Suppressor macrophage treated with lipopolysaccharide for 1 hour (primary cell): Measurements from ENCODE around the gene CCDC40.
"Not testable (repeated sequence)": the region's sequence is repeated elsewhere in the genome, so short reads cannot be mapped to it uniquely, and the experiment has no call there.

ENCODE experiments used
- DNase-seq, 3 donors: peaks; one replicate each; pipeline ENCODE4 v3.0.0-alpha.2; 2020 to 2022

The CCDC40 gene

DNA sequence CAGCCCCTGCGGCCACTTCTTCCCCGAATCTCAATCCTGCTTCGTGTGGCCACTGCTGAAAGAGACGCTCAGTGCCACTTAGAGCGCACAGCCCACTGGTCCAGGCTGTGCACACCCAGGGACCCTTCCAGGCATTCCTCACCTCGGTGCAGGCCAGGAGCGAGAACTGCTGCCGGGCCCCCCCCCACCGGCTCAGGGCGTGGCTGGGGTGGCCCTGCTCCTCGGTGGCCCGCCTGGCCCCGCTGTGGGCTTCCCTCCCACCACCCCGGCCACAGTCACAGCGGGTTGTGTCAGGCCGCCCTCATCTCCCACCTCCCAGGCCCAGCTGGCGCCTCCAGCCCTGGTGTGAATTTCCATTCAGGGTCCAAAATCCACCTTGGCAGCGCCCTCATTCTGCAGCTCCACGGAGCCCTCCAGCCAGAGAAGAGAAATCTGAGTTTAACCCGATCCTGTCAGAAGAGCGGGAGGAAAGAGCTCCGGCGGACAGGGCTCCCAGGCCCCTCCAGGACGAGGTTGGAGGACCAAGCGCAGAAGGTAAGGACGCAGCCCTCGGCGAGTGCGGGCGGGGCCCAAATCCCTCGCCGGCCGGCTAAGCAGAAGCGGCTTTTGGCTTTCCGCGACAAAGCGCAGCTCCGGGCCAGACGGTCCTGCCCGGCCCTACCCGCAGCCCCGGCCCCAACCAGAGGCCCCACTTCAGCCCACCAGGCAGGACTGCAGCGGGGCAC is 12.8 kb upstream of the CCDC40 start:
- no peak for DNase-seq

DNA sequence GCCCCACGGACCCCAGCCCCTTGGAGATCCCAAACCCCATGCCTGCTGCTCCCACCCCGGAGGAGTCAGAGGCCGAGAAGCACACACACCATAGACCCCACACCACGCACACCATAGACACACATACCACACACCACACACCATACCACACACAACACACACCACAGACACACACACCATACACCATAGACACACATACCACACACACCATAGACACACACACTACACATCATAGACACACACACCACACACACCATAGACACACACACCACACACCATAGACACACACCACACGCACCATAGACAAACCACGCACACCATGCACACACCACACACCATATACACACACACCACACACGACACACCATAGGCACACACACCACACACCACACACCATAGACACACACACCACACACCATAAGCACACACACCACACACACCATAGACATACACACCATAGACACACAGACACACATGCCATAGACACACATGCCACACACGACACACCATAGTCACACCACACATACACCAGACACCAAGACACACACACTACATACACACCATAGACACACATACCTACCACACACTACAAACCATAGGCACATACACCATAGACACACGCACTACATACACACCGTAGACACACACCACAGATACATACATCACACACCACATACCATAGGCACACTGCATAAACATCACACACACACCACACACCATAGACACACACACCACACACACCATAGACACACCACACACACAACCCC is 12.1 kb upstream of the CCDC40 start:
- no peak for DNase-seq

DNA sequence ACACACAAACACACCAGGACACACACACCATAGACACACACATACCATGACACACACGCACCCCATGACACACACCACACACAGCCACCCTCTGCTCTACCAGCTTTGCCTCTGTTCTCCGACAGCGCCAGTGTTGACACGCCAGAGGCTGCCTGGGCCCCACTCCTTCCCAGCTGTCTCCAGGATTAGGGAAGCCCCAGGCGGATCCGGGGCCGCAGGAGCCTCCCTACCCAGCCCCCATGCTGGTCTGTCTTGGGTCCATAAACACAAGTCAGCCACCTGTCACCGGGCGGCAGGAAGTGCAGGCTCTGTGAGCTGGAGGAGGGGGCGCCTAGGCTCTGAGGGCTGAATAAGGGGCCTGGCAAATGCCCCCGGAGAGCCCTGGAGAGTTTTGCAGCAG is 11.3 kb upstream of the CCDC40 start:
- DNase-seq = no peak

DNA sequence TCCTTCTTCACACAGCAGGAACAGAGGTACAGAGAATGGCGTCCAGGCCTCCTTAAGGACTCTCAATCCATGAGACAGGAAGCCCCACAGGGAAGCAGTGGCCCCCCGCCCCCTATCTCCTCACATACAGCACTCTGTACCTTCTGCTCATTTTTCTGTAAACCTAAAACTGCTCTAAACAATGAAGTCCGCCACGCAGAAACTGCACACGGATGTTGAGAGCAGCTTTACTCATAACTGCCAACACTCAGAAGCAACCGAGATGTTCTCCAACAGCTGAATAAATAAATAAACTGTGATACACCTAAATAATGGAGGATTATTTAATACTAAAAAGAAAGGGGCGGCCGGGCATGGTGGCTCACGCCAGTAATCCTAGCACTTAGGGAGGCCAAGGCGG is 10.6 kb upstream of the CCDC40 start:
- DNase-seq = no peak

DNA sequence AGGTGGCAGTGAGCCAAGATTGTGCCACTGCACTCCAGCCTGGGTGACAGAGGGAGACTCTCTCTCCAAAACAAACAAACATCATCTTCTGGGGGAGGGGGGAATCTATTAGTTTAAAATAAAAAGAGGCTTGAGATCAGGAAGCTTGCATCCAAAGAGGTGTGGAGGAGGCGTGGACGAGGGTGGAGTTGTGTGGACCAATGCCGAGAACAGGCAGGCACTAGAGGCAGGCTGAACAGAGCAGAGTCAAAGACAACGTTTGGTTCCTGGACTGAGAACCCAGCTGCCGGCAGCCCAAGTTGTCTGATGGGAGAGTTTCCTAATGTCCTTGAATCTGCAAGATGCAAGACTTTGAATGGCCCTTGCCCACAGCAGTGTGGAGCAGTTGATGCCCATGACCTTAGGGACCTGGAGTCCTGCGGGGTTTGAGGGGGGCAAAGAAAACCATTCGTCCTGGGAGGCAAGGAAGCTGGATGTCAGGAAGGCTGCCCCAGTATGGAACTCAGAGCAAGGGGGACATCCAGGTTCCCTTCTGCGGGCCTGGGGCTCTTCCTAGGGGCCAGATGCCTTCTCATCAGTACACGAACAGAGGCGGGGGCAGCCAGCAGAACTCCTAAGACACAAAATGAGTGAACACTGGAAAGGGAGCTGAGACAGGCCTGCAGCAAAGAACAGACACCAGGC is 9.9 kb upstream of the CCDC40 start:
- DNase-seq = no peak

DNA sequence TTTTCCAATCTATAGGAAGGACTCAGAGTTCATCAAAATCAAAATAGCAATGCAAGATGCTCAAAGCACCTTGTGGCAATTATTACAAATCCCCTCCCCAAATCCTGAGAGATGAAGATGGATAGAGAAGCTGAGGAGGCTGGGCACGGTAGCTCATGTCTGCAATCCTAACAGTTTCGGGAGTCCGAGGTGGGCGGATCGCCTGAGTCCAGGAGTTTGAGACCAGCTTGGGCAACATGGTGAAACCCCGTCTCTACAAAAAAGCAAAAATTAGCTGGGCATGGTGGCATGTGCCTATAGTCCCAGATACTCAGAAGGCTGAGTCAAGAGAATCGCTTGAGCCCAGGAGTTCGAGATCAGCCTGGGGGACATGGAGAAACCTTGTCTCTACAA is 9.4 kb upstream of the CCDC40 start:
- DNase-seq = no peak

DNA sequence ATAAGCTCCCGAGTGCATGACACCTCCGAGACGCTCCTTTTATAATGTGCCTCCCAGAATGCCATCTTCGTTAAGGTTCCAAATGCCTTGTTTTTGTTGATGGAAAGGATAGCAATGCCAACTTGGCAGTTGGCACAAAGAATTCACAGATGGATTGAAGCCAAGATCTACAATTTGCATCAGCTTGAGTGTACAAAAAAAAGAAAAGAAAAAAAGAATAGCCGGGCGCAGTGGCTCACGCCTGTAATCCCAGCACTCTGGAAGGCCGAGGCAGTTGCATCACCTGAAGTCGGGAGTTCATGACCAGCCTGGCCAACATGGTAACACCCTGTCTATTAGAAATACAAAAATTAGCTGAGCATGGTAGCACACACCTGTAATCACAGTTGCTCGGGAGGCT is 8.4 kb upstream of the CCDC40 start:
- DNase-seq = no peak

DNA sequence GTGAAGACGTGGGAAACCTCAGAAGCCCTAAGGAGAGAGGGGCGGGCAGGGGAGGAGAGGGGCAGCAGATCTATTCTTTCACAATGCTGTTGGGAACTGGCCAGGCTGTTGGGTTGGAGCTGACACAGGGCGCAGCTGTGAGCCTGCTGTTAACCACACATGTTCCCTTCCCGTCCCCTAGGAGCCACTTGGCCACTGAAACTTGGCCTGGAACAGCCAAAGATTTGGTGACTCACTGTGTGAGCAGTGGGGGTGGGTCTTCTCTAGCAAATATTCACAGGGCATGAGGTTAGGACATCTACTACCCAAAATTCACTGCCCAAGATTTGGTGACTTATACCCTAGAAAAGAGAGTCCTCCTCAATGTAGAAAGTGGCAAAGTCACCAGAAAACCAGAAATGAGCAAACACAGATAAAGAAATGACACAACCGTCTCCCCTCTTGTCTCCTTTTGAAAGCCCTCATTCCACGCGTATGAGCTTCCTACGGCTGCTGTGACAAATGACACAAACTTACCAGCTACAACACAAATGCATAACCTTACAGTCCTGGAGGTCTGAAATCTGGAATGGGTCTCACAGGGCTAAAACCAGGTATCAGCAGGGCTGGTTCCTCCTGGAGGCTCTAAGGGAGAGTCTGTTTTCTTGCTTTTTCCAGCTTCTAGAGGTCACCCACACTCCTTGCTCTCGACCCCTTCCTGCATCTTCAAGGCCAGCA is 7.0 kb upstream of the CCDC40 start:
- DNase-seq = peak; percentile 81 to 86 (median 84)

DNA sequence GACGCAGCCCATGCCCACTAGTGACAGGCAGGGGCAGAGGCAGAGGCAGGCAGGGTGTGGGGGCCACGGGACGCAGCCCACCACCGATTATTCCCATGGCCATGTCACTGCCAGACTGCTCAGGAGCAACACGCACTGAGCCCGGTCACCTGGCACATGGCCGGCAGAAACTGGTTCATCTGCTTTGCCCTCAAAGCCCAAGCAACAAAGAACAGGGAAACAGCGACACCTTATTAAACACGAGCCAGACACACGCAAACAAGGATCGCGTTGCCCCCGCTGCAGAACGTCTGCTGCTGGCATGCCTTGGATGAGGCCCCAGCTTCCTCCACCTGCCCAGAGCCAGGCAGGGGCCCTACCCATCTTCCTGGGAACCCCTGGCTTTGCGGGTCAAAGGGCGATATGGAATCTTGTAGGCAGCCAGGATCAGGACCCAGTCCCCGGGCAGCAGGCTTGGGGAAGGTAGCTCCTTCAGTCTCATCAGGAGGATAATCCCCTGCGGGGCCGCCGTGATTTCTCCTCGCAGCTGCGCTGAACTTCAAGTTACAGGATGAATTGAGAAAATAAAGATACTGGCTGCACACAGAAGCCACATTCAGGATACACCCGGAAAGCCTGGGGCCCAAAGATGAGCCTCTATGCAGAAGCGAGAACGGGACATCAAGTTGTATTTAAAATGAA is 5.6 kb upstream of the CCDC40 start:
- DNase-seq = no peak

DNA sequence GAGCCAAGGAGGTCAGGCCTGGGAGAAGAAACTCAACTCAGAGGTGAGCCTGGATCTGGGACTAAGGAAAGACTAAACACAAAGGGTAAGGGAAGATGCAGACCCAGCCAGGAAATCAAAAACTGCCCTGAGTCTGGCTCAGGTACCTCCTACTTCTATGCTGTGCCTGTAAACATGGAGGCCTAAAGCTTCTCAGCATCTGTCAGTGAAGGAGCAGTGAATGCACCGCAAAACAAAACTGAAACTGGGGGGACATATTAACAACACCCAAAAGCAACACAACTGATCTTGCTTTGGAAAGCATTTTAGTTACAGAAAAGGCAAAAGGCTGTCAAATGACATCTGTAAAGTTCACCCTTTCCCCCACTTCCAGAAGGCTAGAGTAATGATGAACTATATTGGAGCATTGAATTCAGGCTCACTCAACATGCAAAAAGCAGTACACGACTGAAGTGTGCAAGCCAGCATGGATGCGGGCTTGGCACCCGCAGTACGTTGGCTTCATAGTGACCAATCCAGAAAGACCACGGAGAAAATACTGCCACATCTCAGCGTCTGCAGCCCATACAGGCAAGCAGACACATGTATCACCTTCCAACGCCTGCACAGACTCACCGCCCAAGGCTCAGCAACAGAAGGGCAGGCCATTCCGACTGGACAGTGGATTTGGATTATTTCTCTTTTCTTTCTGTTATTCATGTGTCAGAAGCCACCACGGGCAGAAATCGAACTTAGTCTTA is 4.6 kb upstream of the CCDC40 start:
- no peak for DNase-seq

DNA sequence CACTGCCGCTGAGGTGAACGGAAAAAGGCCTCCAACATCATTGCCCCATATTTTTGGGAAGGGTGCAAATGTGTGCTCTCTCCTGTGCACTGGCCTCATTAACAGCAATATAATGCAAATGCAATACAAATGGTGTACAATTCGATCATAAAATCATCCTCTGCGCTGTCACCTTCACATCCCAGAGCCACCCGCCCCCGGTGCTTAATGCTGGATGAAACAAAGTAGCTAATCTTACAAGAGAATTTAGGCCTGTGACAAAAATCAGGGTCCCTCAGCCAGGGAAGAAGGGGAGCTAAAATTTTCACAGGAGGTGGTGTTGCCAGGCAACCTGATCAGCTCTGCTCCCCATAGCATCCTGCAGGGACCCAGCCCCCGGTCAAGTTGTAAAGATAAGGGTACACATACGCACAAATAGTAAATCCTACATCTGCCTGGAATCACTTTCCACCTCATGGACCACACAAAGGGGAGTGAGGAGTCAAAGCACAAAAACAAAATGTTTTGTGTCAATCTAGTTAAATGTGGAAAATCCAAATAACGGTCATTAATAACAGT is 3.7 kb upstream of the CCDC40 start:
- no peak for DNase-seq

DNA sequence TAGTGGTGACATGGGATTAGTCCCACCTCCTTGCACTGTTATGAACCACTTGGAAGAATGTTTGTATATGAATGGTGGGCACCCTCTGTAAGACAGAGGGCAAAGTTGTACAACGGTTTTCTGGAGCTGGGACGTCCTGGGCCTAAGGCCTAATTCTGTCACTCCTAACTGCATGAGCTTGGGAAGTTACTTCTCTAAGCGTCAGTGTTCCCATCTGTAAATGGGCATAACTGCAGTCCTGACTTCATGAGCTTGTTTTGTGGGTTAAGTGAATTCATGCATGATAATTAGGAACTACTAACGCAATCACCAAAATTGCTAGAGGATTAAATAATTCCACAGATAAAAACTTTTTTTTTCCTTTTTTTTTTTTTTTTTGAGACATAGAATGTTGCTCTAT is 2.6 kb upstream of the CCDC40 start:
- DNase-seq = no peak

DNA sequence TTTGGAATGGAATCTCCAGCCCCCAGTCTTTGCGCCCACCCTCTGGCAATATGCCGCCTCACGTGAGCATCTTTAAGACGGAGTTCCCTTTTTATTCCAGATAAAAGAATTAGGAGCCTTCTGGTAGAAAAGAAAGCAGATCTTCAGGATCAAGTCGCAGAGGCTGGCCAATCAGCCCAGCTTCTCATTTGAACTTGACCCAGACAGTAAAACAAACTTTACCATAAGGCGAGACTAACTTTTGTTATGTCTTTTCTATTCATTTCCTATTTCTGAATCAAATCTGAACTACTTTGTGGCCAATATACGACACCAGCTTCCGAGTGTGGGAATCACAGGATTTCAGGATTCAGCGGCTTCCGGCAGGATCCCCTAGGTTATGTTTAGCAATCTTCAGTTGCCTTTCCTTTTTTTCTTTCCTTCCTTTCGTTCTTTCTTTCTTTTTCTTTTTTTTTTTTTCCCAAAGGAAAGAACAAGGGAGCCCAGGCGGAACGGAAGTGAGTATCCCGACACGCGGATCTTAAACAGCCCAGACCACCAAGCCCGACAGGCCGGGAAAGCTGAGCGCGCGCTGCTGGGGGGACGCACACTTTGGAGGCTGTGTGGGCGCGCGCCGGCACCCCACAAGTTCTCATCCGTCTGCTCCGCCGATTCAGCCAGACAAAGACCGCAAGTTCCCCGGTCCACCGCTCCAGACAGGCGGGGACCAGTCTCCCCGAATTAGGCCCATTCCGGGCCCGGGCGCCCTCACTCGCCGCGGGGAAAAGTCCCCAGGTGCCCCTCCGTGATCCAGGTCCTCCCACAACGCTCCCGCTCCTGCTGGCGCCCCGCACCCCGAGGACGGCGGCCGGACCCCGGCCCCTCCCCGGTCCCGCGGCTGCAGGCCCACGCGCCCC is 1.4 kb upstream of the CCDC40 start:
- DNase-seq = peak; percentile 66 to 68 (median 68)

DNA sequence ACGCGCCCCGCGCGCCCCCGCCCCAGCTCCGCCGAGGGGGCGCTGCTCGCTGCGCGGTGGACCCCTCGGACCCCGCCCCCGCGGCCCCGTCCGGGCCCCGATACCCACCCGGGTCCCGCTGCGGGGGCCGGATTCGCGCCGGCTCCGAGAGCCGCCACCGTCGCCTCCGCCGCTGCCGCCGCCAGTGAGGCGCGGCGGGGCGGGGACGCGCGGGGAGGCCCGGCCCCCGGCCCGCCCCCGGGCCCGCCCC is 830 bp upstream of the CCDC40 start, which contains the start of gene TBC1D16:
TBC1D16 (minus strand) TSS at position 186 of the 250 bp plus-strand sequence. CDS start 22,325 bp downstream, outside the sequence.
- no peak for DNase-seq

DNA sequence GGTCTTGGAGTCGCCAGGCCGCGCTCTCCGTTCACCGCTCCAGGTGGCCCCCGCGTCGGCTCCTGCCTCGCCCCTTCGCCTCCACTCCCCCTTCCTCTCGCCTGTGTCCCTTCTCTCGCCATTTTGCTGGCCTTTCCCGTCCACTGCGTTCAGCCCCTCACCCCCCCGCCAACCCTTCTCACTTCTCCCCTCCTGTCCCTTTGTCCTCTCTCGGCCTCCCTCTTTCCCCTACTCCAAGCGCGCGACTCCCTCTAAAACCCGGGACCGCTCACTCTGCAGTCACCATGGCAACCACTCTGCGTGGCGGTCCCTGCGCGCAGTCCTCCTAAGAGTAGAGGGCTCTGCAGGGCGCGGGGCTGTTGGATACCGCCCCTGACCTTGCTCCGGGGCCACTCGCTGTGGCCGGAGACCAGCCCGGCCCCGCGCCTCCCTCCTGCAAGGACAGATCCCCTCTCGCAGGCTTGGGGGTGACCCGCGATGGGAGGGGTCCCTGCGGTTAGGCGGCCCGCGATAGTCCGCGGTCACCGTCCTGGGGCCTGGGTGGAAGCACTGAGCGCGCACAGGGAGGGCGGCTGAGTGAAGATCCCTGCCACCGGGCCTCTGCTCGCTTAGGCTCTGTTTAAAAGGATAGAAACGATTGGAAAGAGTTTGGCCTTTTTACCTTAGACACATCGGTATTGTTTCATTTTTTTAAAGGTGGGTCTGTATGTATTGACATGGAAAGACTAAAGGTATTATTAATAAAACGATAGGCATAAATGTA is 454 bp downstream of the CCDC40 start:
- peak in 1 of 3 donors; percentile 33 for DNase-seq

DNA sequence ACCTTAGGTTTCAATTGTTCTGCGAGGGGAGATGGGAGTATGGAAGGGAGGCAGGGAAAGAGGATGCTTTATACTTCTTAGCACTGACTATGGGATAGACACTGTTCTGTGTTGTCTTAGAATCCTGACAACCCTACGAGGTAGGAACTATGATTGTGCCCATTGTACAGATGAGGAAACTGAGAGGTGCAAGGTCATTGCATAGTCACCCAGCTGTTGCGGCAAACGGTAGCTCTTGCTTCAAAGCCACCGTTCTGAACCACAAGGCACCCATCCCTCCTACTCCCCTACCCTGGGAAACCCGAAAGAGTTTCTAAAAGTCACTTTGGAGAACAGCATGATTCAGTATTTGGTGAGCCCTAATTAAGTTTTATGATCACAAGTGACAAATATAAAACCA is 7.5 kb downstream of the CCDC40 start:
- no peak for DNase-seq

DNA sequence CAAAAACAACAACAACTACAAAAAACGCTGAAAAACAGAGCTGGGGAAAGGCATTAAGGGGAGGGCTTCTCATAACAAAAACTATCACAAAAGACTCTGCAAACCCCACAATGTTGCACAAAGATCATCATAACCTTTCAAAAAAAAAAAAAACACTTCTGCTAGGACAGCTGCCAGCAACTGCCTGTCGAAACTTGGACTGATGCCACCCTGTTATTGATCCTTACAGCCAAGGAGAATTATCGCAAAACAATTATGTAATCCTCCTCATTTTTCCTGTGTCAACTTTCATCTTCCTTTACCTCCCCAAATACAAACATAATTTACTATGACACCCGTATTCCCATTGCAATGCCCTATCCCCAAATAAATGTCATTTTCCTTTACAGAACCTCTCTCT is 9.3 kb downstream of the CCDC40 start:
- no peak for DNase-seq

DNA sequence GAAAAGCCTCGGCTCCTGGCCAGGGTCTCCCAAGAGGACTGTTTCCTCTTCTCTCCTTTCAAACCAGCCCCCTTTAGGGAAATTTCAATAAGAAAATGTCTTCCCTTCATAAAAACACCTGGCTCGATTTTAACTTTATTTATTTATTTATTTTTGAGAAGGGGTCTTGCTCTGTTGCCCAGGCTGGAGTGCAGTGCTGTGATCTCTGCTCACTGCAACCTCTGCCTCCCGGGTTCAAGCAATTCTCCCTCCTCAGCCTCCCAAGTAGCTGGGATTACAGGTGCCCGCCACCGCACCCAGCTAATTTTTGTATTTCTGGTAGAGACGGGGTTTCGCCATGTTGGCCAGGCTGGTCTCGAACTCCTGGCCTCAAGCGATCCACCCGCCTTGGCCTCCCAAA is 10.3 kb downstream of the CCDC40 start:
- DNase-seq = not testable (repeated sequence)

DNA sequence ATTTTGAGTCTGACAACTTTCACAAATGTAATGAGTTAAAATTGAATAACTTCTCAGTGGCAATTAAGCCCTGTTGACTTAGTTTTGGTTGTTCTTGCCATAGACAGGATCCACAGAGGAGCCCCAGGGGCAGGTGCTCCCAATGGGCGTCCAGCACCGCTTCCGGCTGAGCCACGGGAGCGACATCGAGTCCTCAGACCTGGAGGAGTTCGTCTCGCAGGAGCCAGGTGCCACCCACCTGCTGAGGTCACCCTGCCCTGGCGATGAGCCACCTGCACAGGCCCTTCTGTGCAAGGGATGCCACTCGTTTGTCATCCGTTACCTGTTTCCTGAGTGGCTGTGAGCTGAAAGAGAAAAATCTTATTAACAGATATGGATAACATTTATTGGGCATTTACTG is 10.7 kb downstream of the CCDC40 start:
- no peak for DNase-seq

DNA sequence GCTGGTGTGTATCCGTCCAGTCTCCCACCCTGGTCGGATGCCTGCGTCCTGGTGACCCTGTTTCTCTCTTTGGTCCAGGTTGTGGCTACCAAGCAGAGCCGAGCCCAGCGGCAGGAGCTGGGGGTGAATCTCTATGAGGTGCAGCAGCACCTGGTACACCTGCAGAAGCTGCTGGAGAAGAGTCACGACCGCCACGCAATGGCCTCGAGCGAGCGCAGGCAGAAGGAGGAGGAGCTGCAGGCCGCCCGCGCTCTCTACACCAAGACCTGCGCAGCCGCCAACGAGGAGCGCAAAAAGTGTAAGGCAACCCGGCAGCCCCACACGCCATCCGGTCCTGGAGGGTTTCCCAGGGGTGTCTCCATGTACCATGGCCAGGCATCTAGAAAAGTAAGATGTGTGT is 13.5 kb downstream of the CCDC40 start:
- no peak for DNase-seq
